SH-SY5Y (cell line): Measurements from ENCODE around the gene VPS41.

Experiments
- GATA2 ChIP-seq: IDR thresholded peaks from 2 replicates; pipeline ENCODE4 v1.6.1; 2011; ENCODE audit warnings: mild to moderate bottlenecking, low read depth, low read length
- GATA3 ChIP-seq: IDR thresholded peaks from 2 replicates; pipeline ENCODE4 v1.6.1; 2011; ENCODE audit warnings: low read depth, mild to moderate bottlenecking, low read length, moderate library complexity

DNA sequence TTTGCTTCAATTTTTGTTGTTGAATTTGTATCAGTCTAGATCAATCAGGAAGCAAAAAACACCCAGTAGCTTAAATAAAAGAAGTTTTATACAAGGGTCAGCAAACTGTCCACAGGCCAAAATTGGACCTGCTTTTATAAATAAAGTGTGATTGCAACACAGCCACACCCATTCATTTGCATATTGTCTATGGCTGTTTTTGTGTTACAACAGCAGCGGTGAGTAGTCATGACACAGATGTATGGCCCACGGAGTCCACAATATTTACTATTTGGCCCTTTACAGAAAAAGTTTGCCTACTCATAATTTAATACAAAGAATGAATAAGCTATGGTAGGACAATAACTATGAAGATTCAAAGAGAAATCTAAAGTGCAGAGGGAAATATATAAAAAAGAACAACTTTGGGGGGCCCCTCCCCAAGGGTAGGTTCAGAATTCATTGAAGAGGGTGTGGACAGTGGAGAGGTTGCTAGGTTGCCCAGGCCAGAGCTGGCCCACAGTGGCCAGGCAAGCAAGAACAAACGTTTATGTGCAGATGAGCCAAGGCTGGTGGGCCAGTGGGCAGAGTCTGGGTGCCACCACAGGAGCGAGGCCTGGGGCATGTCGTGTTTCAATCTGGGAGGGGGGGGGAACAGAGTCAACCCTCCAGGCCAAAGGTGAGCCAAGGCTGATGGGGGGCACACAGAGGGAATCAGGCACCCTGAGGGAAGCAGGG lies 230.9 kb downstream of the VPS41 start:
- TF ChIP-seq GATA2, result no peak
- no peak for TF ChIP-seq GATA3
